GM18867 (cell line): ENCODE measurements around the gene CENPB.
"Not testable (repeated sequence)": the region's sequence is repeated elsewhere in the genome, so short reads cannot be mapped to it uniquely, and the experiment has no call there.

Experiments used
- ATAC-seq: cut with Tn5 transposase; IDR thresholded peaks from one replicate; pipeline ENCODE4 v1.9.1; 2021; ENCODE audit warnings: mild to moderate bottlenecking, moderate library complexity; ENCODE audit not compliant: unreplicated experiment

Gene CENPB, protein sequence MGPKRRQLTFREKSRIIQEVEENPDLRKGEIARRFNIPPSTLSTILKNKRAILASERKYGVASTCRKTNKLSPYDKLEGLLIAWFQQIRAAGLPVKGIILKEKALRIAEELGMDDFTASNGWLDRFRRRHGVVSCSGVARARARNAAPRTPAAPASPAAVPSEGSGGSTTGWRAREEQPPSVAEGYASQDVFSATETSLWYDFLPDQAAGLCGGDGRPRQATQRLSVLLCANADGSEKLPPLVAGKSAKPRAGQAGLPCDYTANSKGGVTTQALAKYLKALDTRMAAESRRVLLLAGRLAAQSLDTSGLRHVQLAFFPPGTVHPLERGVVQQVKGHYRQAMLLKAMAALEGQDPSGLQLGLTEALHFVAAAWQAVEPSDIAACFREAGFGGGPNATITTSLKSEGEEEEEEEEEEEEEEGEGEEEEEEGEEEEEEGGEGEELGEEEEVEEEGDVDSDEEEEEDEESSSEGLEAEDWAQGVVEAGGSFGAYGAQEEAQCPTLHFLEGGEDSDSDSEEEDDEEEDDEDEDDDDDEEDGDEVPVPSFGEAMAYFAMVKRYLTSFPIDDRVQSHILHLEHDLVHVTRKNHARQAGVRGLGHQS

DNA sequence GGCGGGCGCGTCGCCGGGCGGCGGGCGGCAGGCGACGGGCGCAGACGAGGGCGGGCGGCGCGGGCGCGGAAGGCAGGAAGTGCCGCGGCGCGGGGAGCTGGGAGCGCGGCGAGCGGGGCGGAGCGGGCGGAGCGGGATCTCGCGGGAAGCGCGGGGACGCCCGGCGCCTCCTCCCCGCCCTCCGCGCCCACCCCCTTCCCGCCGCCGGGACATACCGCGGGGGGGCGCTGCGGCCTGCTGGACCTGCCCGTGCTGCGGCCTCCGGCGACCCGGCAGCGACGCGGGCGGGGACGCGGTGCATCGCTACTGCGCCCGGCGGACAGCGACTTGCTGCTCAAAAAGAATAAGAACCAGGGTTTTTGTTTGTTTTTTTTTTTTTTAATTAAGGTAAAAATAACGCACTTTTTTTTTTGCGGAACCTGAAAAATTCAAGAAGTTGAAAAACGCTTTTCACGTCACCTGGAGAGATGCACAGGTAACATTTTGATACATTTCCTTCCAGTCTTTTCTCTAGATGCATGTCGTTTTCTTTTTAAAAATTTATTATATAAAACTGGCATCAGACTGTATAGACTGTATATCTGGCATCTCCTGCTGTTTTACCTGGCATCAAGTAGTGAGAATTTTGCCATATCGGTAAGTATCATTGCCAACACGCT lies at the start of gene CENPB:
Gene CENPB, minus strand, starts transcription at position 76 of the 659 bp plus-strand sequence. CDS start 257 bp downstream, outside the sequence.
- peak; percentile 80 for ATAC-seq

DNA sequence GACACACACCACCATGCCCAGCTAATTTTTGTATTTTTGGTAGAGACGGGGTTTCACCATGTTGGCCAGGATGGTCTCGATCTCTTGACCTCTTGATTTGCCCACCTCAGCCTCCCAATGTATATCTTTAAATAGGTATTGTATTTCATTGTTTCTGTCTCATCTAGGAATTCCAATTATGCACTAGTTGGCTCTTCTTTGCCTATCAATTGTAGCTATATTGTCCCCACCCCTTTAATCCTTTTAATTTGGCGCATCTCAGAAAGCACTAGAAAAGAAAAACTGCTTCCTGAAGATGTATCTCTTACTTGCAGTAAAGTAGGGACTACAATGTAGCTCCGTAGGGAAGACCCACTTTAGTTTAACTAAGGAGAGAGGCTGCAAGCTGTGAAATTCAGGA lies 49.6 kb upstream of the CENPB start:
- ATAC-seq: no peak

DNA sequence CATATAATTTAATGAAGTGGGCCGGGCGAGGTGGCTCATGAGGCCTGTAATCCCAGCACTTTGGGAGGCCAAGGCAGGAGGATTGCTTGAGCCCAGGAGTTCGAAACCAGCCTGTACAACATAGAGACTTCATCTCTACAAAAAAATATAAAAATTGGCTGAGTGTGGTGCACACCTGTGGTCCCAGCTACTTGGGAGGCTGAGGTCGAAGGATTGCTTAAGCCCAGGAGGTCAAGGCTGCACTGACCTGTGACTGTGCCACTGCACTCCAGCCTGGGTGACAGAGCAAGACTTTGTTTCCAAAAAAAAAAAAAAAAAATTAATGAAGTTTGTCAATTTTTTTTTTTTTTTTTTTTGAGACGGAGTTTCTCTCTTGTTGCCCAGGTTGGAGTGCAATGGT lies 43.4 kb upstream of the CENPB start:
- not testable (repeated sequence) for ATAC-seq

DNA sequence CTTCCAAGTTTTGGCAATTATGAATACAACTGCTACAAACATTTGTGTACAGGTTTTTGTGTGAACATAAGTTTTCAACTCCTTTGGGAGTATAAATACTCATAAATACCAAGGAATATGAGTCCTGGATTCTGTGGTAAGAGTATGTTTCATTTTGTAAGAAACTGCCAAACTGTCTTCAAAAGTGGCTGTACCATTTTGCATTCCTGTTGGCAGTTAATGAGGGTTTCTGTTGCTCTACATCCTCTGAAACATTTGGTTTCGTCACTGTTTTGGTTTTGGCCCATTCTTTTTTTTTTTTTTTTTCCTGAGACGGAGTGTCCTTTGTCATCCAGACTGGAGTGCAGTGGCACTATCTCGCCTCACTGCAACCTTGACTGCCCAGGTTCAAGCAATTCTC lies 42.3 kb upstream of the CENPB start:
- no peak for ATAC-seq

DNA sequence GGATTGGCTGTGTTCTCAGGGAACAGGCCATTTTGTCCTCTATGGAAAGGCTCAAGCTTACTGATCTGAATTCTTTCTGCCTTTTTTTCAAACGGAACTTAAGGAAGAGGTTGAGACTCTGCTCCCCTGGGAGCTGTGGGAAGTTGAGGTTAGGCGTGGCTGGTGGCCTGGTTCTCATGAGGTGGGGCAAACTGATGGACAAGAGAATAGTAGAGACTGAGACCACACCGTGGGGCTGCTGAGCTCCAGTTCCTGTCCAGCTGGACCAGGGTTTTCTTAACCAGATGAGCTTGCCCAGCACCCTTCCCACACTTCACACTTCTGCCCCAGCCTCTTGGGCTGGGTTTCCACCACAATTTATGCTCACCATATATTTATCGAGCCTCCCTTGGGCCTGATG lies 39.9 kb upstream of the CENPB start:
- ATAC-seq: no peak

DNA sequence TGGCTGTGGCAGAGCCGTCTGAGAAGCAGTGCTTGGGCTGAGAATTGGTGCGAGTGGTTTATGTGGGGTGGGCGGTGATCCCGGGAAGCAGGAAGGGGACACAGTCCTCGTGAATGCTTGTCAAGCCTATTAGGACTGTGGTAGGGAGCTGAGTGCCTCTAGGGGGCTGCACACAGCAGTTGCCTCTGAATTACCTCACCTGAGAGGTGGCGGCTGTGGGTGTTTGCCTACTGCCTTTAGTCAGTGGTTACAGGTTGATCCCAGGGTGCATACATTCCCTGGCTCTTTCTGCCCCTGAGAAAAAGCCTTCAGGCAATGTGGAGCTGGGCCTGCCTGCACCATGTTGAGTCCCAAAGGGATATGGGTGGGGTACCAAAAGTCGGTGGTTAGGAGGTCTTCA lies 39.0 kb upstream of the CENPB start:
- no peak for ATAC-seq

DNA sequence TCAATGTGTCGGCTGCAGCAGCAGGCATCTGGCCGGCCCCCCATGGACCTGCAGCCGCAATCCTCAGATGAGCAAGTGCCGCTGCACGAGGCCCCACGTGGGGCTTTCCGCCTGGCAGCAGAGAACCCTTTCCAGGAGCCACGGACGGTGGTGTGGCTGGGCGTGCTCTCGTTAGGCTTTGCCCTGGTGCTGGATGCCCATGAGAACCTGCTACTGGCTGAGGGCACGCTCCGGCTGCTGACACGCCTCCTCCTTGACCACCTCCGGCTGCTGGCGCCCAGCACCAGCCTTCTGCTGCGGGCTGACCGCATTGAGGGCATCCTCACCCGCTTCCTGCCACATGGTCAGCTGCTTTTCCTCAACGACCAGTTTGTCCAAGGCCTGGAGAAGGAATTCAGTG lies 37.3 kb upstream of the CENPB start:
- no peak for ATAC-seq

DNA sequence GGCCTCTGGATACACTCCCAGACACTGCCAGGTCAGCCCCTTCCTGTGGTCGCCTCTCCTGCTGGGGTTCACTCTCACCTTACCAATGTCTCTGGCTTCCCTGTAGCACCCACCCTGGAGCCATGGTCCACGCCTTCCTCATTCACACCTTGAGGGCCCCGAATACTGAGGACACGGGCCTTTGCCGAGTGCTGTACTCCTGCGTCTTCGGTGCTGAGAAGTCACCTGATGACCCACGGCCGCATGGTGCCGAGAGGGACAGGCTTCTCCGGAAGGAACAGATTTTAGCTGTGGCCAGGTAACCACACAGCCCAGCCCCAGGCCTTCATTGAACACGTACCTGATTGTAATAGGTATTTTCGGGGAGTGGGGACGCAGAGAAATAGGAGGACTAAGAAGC lies 35.5 kb upstream of the CENPB start:
- ATAC-seq: no peak

DNA sequence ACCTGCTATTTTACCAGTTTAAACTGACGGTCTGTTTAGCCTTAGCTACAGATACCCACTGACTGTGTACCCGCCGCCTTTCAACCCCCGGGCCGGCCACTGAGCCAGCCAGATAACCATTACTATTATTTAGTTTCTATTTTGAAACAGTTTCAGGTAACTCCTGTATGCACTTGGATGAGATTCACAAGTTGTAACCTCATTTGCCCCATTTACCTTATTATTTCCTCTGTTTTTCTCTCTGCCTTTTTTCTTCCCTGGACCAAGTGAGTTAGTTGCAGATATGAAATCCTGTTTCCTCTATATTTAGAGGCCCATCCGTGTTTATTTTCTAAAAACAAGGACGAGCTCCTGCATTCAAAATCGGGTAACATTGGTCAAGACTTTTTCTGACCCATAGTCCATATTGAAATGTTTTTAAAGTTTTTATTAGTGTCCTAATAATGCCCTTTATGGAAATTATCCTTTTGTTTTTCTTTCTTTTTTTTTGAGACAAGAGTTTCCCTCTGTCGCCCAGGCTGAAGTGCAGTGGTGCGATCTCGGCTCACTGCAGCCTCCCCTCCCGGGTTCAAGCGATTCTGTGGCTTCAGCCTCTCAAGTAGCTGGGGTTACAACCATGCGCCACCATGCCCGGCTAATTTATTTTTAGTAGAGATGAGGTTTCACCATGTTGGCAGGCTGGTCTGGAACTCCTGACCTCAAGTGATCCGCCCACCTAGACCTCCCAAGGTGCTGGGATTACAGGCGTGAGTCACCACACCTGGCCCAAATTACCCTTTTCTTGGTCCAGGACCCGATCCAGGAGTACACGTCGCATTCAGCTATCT lies 34.6 kb upstream of the CENPB start:
- ATAC-seq: peak; percentile 6

DNA sequence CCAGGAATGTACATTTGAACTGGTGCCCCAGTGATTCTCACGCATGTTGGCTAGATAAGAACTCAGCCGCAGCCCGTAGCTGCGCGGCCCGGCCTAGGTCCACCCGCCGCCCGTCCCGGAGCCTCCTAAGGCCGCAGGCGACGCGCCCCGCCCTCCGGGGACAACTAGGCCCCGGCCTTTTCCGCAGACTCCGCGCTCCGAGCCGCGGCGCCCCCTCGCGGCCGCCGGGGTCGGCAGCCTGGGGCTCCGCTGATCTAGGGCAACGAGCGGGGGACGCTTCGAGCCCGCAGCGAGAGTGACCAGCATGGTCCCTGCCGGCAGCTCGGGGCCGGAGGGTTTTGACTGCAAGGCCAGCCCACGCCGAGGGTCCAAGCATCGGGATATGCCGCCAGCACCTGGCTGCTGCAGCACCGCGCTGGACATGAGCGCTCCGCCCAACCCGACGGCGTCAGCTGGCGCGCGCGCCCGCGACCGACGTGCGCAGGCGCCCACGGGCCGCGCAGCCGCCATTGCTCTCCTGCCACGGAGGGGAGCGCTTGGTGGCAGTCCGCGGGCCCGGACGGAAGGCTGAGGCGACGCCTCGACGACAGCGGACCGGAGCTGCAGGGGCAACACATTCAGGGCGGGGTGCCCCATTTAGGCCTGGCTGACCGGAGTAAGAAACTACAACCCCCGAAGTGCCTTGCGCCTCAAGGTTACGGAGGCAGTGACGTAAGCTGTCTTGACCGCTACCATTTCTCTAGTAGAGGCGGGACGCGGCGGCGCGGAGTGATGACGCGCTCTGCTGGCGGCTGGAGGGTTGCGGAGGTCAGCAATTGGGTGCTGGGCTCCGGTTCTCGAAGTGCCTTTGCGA lies 33.7 kb upstream of the CENPB start, which contains the start of gene AP5S1:
Gene AP5S1, plus strand, starts transcription at position 500 of the 853 bp plus-strand sequence. CDS start 1,571 bp downstream, outside the sequence.
- peak; percentile 80 for ATAC-seq

DNA sequence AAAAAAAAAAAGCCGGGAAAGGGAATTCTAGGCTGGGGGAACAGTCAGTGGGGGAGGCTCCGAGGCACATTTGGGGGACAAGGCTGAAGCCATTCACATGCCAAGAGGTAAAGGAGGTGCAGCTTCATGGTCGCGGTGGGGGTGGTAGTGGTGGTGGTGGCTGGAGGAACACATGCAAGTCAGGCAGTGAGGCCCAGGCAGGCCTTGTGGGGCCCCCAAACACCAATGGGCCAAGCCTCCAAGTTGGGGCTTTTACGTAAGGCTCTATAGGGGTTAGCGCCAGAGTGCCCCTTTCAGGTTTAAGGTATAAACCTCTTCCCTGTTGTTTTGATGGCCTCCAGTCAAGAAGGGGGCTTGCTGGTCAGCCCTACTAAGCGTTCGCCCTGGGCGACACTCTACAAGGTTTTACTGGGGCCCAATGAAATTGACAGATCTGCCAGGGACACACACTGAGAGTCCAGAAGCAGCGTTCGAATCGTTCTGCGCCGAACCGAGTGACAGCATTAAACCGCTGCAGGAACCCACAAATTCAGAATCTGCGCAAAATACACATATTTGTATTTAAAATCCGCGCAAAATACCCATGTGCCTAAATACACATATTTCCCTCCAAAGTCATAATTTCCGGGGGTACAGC lies 33.0 kb upstream of the CENPB start:
- no peak for ATAC-seq

DNA sequence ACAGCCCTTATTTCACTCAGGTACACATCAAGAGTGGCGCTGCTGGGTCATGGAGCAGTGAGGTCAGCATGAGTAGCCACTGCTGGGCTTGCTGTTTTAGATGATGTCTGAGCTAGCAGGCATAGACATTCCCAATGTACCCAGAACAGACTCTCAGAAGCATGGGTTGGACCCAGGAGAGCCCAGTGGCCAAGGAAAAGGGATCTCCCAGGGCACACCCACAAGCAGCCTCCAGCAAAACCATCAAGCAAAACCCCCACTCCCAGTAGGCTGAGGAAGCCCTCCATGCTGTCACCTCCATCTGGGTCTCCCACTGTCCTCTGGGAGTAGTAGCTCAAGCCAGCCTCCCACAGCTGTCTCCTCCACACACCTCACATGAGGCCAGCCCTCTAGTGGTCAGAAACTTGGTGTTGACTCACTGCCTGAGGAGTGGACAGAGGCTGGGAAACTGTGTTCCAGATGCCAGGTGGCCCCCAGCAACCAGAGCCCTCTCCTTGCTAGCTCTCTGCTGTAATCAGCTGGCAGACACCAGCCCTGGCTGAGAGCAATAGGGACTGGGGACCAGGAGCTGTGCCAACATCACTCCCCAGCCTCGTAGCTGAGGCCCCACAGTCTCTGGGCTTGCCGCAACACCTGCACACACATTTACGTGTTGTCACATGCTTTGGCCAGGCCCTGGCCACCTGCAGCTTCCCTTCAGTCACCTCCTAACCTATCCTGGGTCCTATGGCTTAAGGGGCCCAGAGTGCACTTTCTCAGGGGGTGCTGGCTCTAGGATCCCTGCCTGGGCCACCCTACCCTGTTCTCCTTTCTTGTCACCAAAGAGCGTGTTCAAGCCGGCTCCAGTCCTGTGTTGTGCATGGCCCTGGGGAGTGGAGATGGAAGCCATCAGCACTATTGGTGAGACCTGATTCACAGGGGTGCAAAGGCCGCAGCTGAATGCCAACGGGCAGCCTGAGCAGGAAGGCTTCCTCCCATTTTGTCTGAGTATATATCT lies 31.9 kb upstream of the CENPB start:
- ATAC-seq: no peak

DNA sequence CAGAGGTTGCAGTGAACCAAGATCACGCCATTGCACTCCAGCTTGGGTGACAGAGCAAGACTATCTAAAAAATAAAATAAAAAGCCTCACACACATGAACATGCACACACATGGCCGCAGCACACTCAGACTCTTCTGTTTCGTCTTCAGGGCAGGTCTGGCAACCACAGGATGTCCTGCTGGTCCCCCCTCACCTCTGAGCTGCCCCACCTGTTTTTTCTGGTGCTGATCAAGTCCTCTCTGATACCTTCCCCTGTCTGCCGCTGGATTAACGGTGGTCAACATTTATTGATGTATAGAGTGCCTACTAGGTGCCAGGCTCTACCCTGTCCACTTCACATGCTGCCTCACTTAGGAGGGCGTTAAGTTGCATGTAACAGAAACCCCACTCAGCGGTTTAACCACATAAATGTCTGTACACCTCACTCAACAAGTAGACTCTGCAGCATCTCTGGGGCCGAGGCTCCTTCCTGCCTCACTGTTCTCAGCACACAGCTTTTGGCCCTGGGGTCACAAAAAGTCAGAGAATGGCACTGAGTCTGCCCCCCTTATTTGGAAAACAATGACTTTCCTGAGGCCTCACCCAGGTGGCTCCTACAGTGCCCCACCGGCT lies 29.3 kb upstream of the CENPB start:
- ATAC-seq: no peak

DNA sequence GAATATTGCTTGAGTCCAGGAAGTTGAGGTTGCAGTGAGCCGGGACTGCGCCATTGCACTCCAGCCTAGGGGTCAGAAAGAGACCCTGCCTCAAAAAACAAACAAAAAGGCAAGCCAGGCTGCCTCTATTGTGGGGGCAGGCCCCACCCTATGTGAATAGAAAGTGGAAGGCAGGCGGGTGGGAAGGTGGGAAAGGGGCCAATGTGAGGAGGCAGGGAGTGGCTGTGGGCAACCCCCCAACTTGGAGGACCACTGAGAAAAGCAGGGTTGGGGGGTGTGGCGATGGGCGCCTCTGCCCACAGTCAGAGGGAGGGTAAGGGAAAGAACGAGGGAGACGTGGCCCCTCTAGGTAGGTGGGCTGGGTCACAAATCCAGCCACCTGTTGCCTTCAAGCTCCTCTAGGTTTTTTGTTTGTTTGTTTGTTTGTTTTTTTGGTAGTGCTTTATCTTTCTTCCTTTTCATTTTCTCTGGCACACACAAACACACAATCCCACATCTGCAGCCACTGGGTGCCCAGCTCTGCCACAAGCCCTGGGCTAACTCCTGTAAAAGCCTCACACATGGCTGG lies 28.5 kb upstream of the CENPB start:
- no peak for ATAC-seq

DNA sequence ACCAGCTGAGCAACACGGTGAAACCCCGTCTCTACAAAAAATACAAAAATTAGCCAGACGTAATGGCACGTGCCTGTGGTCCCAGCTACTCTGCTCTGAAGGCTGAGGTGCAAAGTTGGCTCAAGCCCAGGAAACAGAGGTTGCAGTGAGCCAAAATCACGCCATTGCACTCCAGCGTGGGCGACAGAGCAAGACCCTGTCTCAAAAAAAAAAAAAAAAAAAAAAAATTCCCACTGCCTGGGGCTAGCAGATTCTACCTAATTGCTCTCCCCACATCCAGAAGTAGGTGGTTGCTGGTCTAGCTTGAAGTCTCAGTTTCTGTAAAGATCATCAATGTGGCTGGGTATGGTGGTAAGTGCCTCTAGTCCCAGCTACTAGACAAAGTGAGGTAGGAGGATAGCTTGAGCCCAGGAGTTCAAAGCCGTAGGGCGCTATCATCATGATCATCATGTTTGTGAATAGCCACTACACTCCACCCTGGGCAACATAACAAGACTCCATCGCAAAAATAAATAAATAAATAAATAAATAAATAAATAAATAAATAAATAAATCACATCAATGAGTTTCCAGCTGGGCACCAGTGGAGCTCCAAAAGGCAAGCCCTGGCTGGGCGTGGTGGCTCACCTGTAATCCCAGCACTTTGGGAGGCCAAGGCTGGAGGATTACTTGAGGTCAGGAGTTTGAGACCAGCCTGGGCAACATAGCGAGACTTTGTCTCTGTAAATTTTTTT lies 27.5 kb upstream of the CENPB start:
- no peak for ATAC-seq

DNA sequence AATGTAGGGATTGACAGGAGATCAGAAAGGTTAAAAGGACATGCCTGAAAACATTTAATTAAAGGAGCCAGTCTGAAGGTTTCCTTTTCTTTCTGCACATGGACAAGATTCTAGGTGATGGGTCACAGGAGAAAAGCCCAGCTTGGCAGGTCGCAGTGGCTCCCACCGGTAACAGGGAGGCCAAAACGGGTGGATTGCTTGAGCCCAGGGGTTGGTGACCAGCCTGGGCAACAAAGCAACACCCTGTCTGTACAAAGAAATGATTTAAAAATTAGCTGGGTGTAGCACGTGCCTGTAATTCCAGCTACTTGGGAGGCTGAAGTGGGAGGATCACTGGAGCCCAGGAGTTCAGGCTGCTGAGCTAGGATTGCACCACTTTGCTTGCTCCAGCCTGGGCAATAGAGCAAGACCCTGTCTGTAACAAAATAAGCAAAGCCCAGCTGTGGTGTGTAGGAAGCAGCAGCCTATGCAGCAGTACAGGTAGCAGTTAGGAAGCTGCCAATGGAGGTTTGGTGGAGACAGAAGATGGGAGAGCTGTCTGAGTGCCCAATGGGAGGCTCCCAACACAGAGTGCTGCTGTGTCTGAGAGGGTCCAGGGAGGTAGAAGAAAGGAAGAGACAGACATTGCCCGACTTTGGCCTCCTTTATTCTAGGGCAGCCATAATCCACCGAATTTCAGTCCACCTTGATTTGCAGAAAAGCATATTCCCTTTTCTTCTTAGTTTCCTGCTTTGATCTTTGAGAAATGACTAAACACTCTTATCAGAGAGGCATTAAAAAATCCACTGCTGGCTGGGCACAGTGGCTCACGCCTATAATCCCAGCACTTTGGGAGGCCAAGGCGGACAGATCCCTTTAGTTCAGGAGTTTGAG lies 26.7 kb upstream of the CENPB start:
- ATAC-seq: no peak
